ENCODE results near the gene ZRANB1.
"Not testable (repeated sequence)": the region's sequence is repeated elsewhere in the genome, so short reads cannot be mapped to it uniquely, and the experiment has no call there.

ZRANB1 gene

DNA sequence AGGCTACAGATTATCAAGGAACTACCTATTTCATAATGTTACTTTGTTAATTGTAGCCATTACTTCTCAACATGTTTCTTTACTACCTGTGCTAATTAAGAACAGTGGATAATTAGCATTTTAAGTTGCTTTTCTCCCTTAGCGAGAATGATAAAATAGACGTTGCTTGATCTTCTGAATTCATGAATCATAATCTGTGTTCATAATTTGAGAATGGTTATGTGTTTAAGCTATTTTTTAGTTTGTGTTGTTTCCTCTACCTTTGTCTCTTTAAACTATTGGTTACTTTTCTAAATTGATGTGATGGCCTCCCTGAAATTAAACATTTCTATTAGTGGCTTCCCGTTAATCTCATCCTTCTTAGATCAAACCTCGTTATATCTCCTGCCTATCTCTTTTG is at the start of gene ZRANB1:
ZRANB1 (plus strand) TSS at position 301 of the 400 bp plus-strand sequence. CDS start 371 bp downstream, outside the sequence.
- FAIRE-seq = no peak

- FAIRE-seq = no peak
Measured at GRCh38 chr10:124892905-124893304, 49.0 kb upstream of the ZRANB1 start.

DNA sequence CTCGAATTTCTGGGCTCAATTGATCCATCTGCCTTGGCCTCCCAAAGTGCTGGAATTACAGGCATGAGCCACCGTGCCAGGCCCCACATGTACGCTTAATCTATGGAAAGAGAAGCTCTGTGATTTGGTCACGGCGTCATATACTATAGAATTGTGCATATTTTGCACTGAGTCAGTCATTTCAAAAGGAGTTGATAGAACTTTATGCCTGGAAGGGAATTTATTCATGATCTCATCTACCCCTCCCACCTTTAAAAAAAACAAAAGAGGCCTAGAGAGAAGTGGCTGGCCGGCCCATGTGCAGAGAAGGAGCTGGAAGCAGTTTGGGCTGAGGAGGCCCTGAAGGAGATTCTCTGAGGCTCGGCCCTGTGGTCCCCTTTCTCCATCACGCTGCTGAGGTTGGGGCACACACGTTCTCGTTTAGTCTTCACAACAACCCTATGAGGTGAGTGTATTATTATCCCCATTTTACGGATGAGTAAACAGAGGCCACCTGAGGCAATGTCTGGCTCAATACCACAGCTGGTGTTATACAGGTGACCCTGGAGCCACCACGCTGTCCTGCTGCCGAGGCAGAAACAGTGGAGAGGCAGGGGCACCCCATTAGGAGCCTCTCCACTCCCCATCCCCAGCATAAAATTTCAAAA is 47.2 kb upstream of the ZRANB1 start:
- no peak for FAIRE-seq

DNA sequence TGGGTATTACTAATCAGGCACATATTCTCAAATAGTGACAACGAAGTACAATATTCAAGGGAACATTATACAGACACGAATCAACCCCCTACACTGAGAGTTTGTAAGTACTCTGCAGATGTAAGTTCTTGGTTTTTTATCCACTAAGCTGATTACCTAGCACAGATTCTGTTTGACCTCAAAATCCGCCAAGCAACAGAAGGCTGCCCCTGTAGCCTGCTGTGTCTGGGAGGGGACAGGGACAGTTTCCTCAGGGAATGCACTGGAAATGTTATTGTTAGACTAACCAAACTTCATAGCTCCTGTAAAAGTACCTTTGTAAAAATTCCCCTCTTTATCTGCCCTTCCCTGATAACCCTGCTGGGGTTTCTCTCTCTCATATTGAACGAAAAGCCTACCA is 45.2 kb upstream of the ZRANB1 start:
- FAIRE-seq = no peak

DNA sequence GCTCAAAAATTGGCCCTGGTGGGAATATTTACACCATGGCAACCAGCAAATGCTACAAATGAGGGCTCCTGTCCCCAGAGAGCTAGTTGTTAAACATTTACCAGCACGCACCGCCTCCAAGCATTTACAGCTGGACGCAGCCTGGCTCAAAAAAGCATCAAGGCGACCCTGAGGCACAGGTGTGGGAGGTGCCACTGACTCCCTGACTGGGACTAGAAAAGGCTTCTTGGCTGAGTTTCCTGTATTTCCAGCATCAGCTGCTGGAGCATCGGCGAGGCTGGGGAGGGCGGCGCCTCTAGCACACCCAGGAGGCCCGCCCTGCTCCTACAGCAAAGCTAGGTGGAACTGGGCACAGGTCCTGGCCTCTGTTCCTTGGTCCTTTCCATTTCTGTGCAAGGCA is 43.5 kb upstream of the ZRANB1 start:
- FAIRE-seq = no peak

DNA sequence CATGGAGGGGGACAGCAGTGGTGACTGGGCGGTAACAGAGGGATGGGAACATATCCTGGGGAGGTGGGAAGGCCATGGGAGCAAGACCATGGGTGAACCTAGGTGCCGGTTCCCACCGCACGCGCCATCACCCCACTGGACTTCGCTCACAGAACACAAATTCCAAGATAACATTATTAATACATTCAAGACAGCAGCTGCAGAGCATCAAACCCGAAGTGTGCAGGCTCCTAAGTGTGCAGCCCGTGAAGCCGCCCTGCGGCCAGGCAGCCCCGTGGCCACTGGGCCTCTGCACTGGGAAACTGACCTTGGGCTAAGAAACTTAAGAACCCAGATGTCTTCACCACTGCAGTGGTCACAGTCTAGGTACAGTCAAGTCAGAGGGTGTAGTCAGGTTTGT is 42.8 kb upstream of the ZRANB1 start:
- FAIRE-seq = no peak

DNA sequence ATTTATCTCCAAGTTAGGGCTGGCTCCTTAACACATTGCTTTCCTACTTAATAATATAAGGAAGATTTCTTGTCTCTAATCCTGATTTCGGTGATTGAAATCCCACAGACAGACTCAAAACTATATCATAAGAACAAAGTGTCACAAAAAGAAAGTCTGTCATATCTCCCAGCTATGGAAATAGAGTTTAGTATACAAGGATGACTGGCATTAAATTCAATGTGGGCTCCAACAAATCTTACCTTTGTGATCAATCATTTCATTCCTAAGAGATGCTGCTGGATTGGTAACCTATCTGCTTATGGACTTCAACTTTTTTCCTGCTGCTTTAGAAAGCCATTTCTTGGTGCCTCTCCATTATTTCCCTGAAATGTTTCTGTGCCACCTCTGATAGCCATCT is 39.5 kb upstream of the ZRANB1 start:
- FAIRE-seq = no peak

DNA sequence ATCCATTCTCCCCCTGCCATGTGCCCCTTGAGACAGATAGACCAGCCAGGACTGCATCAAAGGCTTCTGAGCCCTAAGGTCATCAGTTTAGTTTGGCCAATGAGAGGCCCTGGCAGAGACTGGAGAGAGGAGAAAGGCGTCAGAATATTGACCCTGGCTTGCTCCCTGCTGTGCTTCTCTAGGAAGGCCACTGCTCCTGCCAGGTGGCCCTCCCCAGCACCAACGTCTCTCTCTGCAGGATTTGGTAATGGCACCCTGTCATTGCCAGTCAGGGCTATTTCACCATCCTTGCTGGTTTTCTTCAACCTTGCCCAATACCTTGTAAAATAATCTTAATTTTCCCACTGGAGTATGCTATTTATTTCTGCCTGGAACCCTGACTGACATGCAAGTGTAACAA is 38.8 kb upstream of the ZRANB1 start:
- FAIRE-seq = no peak

- no peak for FAIRE-seq
Measured at GRCh38 chr10:124904796-124905195, 37.1 kb upstream of the ZRANB1 start.

- FAIRE-seq = no peak
Measured at GRCh38 chr10:124906551-124907001, 35.3 kb upstream of the ZRANB1 start.

GRCh38 chr10:124909563-124909962 is 32.4 kb upstream of the ZRANB1 start:
- no peak for FAIRE-seq

- no peak for FAIRE-seq
Measured at GRCh38 chr10:124911124-124912067, 30.5 kb upstream of the ZRANB1 start.

- no peak for FAIRE-seq
Measured at GRCh38 chr10:124912101-124912886, 29.6 kb upstream of the ZRANB1 start.

DNA sequence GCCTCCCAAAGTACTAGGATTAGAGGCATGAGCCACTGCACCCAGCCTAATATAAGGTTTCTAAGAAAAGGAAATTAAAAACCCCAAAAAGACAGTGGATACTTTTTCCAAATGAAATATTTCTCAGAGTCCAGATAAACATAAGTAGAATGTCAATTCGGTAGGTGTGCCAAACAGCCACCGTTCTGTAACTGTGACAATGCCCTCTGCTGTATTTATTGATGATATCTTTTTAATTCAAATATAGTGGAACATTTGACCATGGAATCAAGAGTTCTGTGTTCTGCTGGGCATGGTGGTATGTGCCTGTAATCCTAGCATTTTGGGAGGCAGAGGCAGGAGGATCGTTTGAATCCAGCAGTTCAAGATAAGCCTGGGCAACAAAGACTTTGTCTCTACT is 28.8 kb upstream of the ZRANB1 start:
- no peak for FAIRE-seq

- FAIRE-seq = not testable (repeated sequence)
Measured at GRCh38 chr10:124914398-124914797, 27.5 kb upstream of the ZRANB1 start.

DNA sequence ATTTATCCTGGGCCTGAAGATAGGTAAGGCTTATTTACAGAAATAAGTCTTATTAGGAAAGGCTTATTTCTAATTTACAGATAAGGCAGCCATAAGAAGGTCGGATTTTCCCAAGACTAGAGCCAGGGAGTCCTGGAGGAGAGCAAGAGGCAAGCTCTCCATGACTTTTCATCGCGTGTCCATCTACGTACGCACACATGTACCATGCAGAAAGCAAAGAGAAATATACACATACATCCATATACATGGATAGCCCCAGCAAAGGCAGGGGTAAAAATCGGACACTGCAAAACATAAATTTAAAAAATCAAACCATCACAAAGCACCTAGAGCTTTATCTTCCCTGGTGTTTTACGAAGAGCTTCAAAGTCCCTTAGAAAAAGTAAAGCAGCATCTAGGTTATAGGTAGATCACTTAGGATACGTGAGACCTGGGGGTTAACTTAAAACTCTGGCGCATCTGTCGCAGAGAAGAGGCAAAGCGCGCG is 25.8 kb upstream of the ZRANB1 start:
- no peak for FAIRE-seq

DNA sequence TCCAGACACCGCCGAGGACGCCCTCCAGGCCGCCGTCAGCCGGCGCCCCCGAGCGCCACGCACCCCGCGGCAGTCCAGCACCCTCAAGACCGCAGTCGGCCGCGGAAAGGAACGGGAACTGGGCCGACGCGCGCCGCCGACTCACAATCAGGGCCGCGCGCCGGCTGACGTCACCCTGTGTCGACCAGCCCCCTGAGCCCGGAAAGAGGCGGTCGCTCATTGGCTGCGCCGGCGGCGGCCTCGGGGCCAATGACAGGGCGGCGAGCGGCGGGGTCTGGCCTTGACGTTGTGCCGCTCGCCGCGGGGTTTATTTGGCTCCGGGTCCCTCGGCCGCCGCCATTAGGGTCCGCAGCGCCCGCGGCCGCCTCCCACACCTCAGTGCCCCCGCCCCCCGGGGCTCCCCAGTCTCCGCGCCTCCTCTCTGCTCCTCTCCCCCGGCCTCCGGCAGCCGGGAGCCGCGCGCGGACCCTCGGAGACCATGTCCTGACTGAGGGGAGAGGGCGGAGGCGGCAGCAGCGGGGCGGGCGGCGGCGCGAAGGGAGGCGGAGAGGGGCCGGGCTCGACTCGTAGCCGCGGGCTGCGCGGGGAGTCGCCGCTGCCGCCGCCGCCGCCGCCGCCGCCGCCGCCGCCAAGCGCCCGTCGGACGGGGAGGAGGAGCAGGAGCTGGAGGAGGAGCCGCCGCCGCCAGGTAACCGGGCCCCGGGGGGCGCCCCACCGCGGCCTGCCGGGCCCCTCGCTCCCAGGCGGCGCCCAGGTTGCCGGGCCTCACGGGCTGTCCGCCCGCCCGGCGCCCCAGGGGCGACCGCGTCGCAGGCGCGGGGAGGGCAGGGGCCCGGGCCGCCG is 25.1 kb upstream of the ZRANB1 start:
- FAIRE-seq = no peak

- FAIRE-seq = no peak
Measured at GRCh38 chr10:124917428-124918190, 24.3 kb upstream of the ZRANB1 start.

DNA sequence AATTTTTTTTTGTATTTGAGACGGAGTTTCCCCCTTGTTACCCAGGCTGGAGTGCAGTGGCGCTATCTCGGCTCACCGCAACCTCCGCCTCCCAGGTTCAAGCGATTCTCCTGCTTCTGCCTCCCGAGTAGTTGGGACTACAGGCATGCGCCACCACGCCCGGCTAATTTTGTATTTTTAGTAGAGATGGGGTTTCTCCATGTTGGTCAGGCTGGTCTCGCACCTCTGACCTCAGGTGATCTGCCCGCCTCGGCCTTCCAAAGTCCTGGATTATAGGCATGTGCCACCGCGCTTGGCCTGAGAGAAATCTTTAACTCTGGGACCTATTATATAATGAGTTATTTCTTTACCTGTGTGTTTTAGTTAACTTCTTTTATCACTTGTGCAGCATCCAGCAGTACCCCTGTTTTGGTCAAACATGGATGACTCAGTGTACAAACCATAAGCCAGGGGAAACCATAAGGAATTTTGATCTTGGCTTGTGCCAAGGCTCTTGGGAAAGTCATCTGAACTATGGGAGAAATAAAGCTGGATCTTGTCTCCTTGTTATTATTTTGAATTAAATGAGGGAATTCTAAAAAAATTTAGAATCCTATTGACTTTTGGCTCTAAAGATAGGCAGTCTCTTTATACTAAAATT is 23.6 kb upstream of the ZRANB1 start:
- no peak for FAIRE-seq

- no peak for FAIRE-seq
Measured at GRCh38 chr10:124918906-124919305, 23.0 kb upstream of the ZRANB1 start.

GRCh38 chr10:124921261-124921660 is 20.7 kb upstream of the ZRANB1 start:
- FAIRE-seq = no peak
